ENCODE data around the gene ADSS1. TPM values are rescaled to one million over a fixed set of nuclear protein-coding genes. Genes with fewer than 3 reads are reported as not detected.

Gene ADSS1
- total RNA-seq, 1 donor from 2014 or later = 89.8 TPM

DNA sequence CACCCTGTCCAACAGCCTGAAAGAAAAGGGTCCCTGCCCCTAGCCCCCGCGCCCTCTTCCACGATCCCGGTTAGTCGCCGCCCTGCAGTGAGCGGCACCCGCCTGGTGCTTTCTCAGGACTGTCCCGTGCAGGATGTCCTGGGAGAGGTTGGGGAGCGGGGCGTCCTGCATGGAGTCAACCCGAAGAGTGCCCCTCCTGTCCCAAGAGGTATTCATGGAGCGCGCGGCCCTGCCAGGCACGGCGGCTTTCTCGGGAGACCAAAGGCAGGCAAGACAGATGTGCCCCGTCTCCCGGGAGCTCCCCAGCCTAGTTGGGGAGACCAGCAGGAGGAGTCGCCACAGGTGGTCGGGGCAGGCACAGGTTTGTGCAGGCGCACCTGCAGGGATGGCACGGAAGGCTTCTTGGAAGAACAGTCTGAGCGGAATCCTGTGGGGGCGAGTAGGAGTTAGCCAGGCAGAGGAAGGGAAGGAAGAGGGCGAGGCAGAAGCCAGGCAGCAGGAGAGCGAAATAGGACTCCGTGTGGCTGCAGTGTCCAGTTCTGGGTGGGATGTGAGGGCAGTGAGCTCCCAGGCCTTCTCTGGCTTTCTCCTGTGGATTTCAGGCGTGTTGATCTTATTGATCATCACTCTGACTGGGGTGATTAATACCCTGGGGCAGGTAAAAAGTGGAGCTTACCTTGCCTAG, 29.6 kb downstream of the ADSS1 start:
- Histone ChIP-seq H3K4me3 (ENCODE audit: low read length in 3 of 3) (peak overlapping the region; percentile 86 to 96 (median 90)), H3K4me1 (ENCODE audit: control insufficient read depth in 3 of 3, insufficient read depth in 3 of 3, low read length in 3 of 3) (peaks cover 49 to 67% (median 64%) of the 10 kb centered on the region in 3 donors), H3K9ac (ENCODE audit: low read depth in 1 of 3, low read length in 3 of 3) (peak overlapping the region; percentile 95 to 99 (median 96))

DNA sequence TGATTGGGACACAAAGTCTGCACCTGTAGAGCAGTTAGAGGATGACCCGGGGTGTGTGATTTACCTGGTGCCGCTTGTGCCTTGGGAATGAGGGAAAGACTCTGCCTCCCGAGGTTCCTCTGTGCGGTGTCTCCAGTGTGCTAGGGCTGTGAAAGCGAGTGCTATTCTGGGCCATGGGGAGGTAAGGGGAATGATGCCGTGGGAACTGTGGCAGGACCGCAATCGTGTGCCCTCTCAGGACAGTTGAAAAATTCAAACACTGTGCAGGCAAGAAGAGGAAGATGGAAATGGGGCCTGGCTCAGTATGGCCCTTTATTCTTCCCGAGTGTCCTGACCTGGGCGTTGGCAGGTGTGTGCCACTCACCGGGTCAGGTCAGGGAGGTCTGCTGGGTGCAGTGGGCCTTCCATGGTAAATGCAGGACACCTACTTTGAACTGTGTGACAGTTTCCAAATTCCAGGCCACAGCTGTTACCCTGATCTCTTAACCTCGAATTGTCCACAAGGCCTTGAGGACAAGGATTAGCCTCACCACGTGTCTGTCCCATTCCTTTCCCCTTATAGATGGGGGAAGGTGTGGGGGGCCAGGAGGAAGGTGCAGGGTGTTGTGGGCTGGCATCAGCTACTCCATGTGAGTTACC, 30.3 kb downstream of the ADSS1 start:
- H3K27ac ChIP-seq (ENCODE audit: low read depth, low read length) = peak overlapping the region; percentile 97
- no peaks in the 10 kb centered on the region for H3K27me3 ChIP-seq (ENCODE audit: control insufficient read depth in 3 of 3, insufficient read depth in 3 of 3, low read length in 3 of 3)
- H3K4me3 ChIP-seq (ENCODE audit: low read length in 3 of 3) = peak overlapping the region; percentile 86 to 96 (median 90)
- H3K36me3 ChIP-seq (ENCODE audit: control insufficient read depth in 3 of 3, insufficient read depth in 3 of 3, low read length in 3 of 3) = peaks cover 39 to 43% (median 41%) of the 10 kb centered on the region in 3 donors
- H3K4me1 ChIP-seq (ENCODE audit: control insufficient read depth in 3 of 3, insufficient read depth in 3 of 3, low read length in 3 of 3) = peaks cover 44 to 64% (median 60%) of the 10 kb centered on the region in 3 donors
- peak overlapping the region; percentile 95 to 99 (median 96) for H3K9ac ChIP-seq (ENCODE audit: low read depth in 1 of 3, low read length in 3 of 3)
- H3K9me3 ChIP-seq (ENCODE audit: control insufficient read depth in 3 of 3, low read length in 3 of 3) = no peaks in the 10 kb centered on the region

More for the DNA sequence above, 29.6 kb downstream of the ADSS1 start:
- Histone ChIP-seq H3K9me3 (ENCODE audit: control insufficient read depth in 3 of 3, low read length in 3 of 3) (no peaks in the 10 kb centered on the region), H3K36me3 (ENCODE audit: control insufficient read depth in 3 of 3, insufficient read depth in 3 of 3, low read length in 3 of 3) (peaks cover 33 to 36% (median 36%) of the 10 kb centered on the region in 3 donors), H3K27ac (ENCODE audit: low read depth, low read length) (peak overlapping the region; percentile 97), H3K27me3 (ENCODE audit: control insufficient read depth in 3 of 3, insufficient read depth in 3 of 3, low read length in 3 of 3) (no peaks in the 10 kb centered on the region)

DNA sequence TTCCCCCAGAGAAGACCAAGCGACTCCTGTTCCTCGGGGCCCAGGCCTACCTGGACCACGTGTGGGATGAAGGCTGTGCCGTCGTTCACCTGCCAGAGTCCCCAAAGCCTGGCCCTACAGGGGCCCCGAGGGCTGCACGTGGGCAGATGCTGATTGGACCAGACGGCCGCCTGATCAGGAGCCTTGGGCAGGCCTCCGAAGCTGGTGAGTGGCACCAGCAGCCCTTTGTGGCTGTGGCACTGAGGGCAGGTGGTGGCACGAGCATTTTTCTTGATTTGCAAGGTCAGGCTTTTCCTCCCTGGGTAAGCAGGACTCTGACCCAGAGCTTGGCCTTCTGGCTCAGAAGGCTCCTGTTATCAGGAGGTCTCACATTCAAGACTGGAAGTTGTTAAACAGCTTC, 31.6 kb downstream of the ADSS1 start:
- Histone ChIP-seq H3K27ac (ENCODE audit: low read depth, low read length) (no peak overlapping the region), H3K9ac (ENCODE audit: low read depth in 1 of 3, low read length in 3 of 3) (peak overlapping the region in 1 of 3 donors; percentile 99), H3K36me3 (ENCODE audit: control insufficient read depth in 3 of 3, insufficient read depth in 3 of 3, low read length in 3 of 3) (peaks cover 49 to 51% (median 50%) of the 10 kb centered on the region in 3 donors), H3K4me3 (ENCODE audit: low read length in 3 of 3) (peak overlapping the region in 1 of 3 donors; percentile 66), H3K9me3 (ENCODE audit: control insufficient read depth in 3 of 3, low read length in 3 of 3) (no peaks in the 10 kb centered on the region), H3K4me1 (ENCODE audit: control insufficient read depth in 3 of 3, insufficient read depth in 3 of 3, low read length in 3 of 3) (peaks cover 31 to 62% (median 55%) of the 10 kb centered on the region in 3 donors), H3K27me3 (ENCODE audit: control insufficient read depth in 3 of 3, insufficient read depth in 3 of 3, low read length in 3 of 3) (no peaks in the 10 kb centered on the region)

DNA sequence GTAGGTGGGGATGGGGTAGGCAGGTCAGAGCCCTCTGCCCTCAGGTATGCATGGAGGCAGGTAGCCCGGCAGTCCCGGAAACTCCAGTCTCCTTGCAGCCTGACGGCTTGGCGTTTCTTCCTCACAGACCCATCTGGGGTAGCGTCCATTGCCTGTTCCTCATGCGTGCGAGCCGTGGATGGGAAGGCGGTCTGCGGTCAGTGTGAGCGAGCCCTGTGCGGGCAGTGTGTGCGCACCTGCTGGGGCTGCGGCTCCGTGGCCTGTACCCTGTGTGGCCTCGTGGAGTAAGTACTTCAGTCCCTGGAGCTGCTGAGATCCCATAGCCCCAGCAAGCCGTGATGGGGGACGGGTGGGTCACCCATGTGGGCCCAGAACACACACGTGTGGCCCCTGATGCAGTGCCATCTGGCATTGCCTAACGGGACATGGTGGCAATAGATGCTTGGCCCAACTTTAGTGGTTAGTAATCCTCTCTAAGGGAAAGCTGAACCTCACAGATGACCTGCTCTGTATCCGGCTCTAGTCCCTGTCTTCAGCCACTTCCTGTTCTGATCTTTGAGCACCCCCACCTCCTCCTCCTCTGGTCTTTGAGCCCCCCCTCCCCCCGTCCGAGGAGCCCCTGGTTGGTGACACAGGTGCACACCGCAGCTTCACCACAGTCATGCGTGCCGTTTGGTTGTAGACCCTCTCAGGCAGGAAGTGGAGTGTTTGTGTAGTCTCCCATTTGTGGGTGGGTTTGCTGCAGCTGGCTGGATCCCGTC, 32.6 kb downstream of the ADSS1 start:
- no peak overlapping the region for H3K4me3 ChIP-seq (ENCODE audit: low read length in 3 of 3)
- peaks cover 33 to 72% (median 65%) of the 10 kb centered on the region in 3 donors for H3K4me1 ChIP-seq (ENCODE audit: control insufficient read depth in 3 of 3, insufficient read depth in 3 of 3, low read length in 3 of 3)
- H3K9me3 ChIP-seq (ENCODE audit: control insufficient read depth in 3 of 3, low read length in 3 of 3) = no peaks in the 10 kb centered on the region
- H3K27ac ChIP-seq (ENCODE audit: low read depth, low read length) = no peak overlapping the region
- H3K27me3 ChIP-seq (ENCODE audit: control insufficient read depth in 3 of 3, insufficient read depth in 3 of 3, low read length in 3 of 3) = no peaks in the 10 kb centered on the region
- peaks cover 56 to 57% (median 57%) of the 10 kb centered on the region in 3 donors for H3K36me3 ChIP-seq (ENCODE audit: control insufficient read depth in 3 of 3, insufficient read depth in 3 of 3, low read length in 3 of 3)
- peak overlapping the region in 1 of 3 donors; percentile 99 for H3K9ac ChIP-seq (ENCODE audit: low read depth in 1 of 3, low read length in 3 of 3)

DNA sequence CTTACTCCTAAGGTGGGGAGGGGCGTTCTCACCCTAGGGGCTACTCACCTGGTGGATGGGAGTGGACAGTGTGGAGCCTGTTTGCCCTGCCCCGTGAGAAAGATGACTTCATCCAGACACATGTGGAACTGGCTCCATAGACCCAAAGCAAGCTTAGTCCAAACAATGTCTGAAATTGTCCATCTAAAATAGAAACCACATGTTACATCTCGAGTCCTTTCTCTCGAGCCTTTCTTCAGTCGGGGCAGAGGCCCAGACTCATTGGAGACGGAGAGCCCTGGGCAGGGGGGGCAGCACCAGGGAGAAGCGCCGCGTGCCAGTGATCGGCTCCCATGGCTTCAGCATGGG, 33.2 kb downstream of the ADSS1 start:
- Histone ChIP-seq H3K9me3 (ENCODE audit: control insufficient read depth in 3 of 3, low read length in 3 of 3) (no peaks in the 10 kb centered on the region), H3K27me3 (ENCODE audit: control insufficient read depth in 3 of 3, insufficient read depth in 3 of 3, low read length in 3 of 3) (no peaks in the 10 kb centered on the region), H3K4me3 (ENCODE audit: low read length in 3 of 3) (no peak overlapping the region), H3K4me1 (ENCODE audit: control insufficient read depth in 3 of 3, insufficient read depth in 3 of 3, low read length in 3 of 3) (peaks cover 31 to 74% (median 66%) of the 10 kb centered on the region in 3 donors), H3K27ac (ENCODE audit: low read depth, low read length) (no peak overlapping the region), H3K36me3 (ENCODE audit: control insufficient read depth in 3 of 3, insufficient read depth in 3 of 3, low read length in 3 of 3) (peaks cover 56 to 60% (median 57%) of the 10 kb centered on the region in 3 donors), H3K9ac (ENCODE audit: low read depth in 1 of 3, low read length in 3 of 3) (peak overlapping the region in 1 of 3 donors; percentile 57)

DNA sequence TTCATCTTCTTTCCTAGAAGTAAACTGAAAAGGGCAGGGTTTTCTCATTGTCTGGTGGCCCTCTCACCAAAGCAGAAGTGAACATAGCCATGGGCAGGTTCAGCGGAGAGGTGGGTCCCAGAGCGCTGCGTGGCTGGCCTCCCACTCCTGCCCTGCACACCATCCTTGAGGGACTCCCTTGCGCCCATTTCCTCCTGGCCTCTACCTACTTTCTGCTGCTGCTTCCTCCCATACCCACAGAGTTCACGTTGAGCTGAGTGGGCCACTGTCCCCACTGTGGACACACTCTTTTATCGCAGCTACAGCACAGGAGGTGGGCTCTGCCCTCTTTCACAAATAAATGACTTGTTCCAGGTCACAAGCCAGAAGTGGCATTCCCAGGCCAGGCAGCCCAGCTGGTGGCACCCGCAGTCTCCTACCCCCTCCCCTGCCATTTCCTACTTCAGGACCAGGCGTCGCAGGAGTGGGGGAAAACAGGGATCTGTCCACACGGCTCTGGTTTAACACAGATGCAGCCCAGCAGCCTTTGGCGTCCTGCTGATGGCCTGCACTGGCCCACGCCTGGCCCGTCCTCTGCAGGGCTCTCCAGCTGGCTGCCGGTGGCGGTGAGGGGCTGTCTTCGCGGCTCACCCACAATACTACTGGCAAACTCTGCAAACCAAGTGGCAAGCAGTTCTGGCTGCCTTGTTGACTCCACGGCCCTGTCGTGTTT, 33.8 kb downstream of the ADSS1 start:
- Histone ChIP-seq H3K27me3 (ENCODE audit: control insufficient read depth in 3 of 3, insufficient read depth in 3 of 3, low read length in 3 of 3) (no peaks in the 10 kb centered on the region), H3K36me3 (ENCODE audit: control insufficient read depth in 3 of 3, insufficient read depth in 3 of 3, low read length in 3 of 3) (peaks cover 56 to 60% (median 57%) of the 10 kb centered on the region in 3 donors), H3K9ac (ENCODE audit: low read depth in 1 of 3, low read length in 3 of 3) (peak overlapping the region in 1 of 3 donors; percentile 57), H3K27ac (ENCODE audit: low read depth, low read length) (no peak overlapping the region), H3K4me1 (ENCODE audit: control insufficient read depth in 3 of 3, insufficient read depth in 3 of 3, low read length in 3 of 3) (peaks cover 30 to 73% (median 65%) of the 10 kb centered on the region in 3 donors), H3K9me3 (ENCODE audit: control insufficient read depth in 3 of 3, low read length in 3 of 3) (no peaks in the 10 kb centered on the region), H3K4me3 (ENCODE audit: low read length in 3 of 3) (no peak overlapping the region)

DNA sequence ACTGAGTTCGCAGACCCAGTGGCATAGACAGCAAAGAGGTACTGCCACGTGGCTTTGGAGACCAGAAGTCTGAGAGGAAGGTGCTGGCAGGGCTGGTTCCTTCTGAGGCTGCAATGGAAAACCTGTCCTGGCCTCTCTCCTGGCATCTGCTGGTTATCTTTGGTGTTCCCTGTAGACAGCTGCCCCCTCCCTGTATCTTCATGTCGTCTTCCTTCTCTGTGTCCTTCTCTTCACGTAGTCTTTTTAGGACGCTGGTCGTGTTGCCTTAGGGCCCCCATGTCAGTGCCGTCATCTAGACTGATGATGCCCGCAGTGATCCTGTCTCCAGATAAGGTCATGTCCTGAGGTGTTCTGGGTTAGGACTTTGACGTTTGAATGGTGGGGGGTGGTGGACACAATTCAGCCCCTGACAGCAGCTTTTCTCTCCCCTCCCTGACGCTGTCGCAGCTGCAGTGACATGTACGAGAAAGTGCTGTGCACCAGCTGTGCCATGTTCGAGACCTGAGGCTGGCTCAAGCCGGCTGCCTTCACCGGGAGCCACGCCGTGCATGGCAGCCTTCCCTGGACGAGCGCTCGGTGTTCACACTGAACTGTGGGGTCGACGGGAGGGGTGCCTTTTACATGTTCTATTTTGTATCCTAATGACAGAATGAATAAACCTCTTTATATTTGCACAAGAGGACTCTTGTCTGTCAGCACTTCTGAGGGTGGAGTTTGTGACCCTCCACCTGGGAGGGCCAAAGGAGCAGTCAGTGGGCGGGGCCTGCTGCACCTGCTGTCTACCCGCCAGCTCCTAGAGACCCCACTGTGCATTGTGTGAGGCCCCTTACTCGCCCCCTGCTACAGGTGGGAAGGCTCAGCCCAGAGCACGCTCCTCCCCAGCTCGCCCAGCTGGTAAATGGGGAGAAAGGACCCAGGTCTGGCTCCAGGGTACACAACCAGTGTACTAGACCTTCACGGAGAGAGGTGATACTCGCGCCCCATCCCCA, 35.2 kb downstream of the ADSS1 start:
- Histone ChIP-seq H3K9ac (ENCODE audit: low read depth in 1 of 3, low read length in 3 of 3) (peak overlapping the region in 1 of 3 donors; percentile 40), H3K9me3 (ENCODE audit: control insufficient read depth in 3 of 3, low read length in 3 of 3) (no peaks in the 10 kb centered on the region), H3K4me1 (ENCODE audit: control insufficient read depth in 3 of 3, insufficient read depth in 3 of 3, low read length in 3 of 3) (peaks cover 22 to 66% (median 52%) of the 10 kb centered on the region in 3 donors), H3K4me3 (ENCODE audit: low read length in 3 of 3) (no peak overlapping the region), H3K27me3 (ENCODE audit: control insufficient read depth in 3 of 3, insufficient read depth in 3 of 3, low read length in 3 of 3) (no peaks in the 10 kb centered on the region), H3K36me3 (ENCODE audit: control insufficient read depth in 3 of 3, insufficient read depth in 3 of 3, low read length in 3 of 3) (peaks cover 54 to 60% (median 56%) of the 10 kb centered on the region in 3 donors), H3K27ac (ENCODE audit: low read depth, low read length) (no peak overlapping the region)

DNA sequence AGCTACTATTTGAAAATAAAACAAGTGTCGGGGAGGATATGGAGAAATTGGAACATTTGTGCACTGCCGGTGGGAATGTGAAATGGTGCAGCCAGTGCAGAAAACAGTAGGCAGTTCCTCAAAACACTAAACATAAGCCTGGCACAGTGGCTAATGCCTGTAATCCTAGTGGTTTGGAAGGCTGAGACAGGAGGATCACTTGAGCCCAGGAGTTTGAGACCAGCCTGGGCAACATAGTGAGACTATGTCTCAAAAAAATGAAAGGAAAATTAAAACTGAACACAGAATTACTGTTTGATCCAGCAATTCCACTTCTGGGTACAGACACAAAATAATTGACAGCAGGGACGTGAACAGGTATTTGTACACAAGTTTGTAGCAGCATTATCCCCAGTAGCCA, 41.5 kb downstream of the ADSS1 start:
- Histone ChIP-seq H3K4me1 (ENCODE audit: control insufficient read depth in 3 of 3, insufficient read depth in 3 of 3, low read length in 3 of 3) (peaks cover 5 to 26% (median 23%) of the 10 kb centered on the region in 3 donors), H3K4me3 (ENCODE audit: low read length in 3 of 3) (no peak overlapping the region), H3K27me3 (ENCODE audit: control insufficient read depth in 3 of 3, insufficient read depth in 3 of 3, low read length in 3 of 3) (no peaks in the 10 kb centered on the region), H3K27ac (ENCODE audit: low read depth, low read length) (no peak overlapping the region), H3K36me3 (ENCODE audit: control insufficient read depth in 3 of 3, insufficient read depth in 3 of 3, low read length in 3 of 3) (peaks cover 8 to 16% (median 12%) of the 10 kb centered on the region in 3 donors), H3K9ac (ENCODE audit: low read depth in 1 of 3, low read length in 3 of 3) (no peak overlapping the region), H3K9me3 (ENCODE audit: control insufficient read depth in 3 of 3, low read length in 3 of 3) (peaks cover 0 to 3% (median 3%) of the 10 kb centered on the region in 3 donors)
